CD14-positive monocyte (primary cell): ENCODE results near the gene LRP6. TPM values are rescaled to one million over a fixed set of nuclear protein-coding genes. Genes with fewer than 3 reads are reported as not detected.

ENCODE experiments used
- DNase-seq, 3 donors: peaks; one replicate each; pipeline ENCODE4 v3.0.0-alpha.2; 2011 to 2022
- H2AFZ ChIP-seq: 2 replicates; pipeline ENCODE4 v1.6.0; 2012; ENCODE audit warnings: mild to moderate bottlenecking, low read depth, low read length, inconsistent platforms; ENCODE audit not compliant: insufficient read depth, poor library complexity, severe bottlenecking
- H3K27ac ChIP-seq, 2 donors: 1 replicate in 1 of 2; 2 replicates in 1 of 2; pipeline ENCODE4 v1.5.1; 2012 to 2013; ENCODE audit warnings: low read length in 2 of 2, control low read depth in 1 of 2, inconsistent platforms in 1 of 2, low read depth in 1 of 2, mild to moderate bottlenecking in 1 of 2
- H3K27me3 ChIP-seq, 2 donors: one replicate each; pipeline versions ENCODE4 v1.6.0 to v1.6.1; 2011 to 2013; ENCODE audit warnings: low read length in 2 of 2; ENCODE audit not compliant: control insufficient read depth in 2 of 2, insufficient read depth in 2 of 2
- H3K36me3 ChIP-seq, 2 donors: replicated peaks in 1 of 2; 1 replicate in 1 of 2; 2 replicates in 1 of 2; pipeline versions ENCODE4 v1.5.1 to v1.6.1; 2012 to 2013; ENCODE audit warnings: low read length in 2 of 2, control low read depth in 1 of 2, inconsistent platforms in 1 of 2, mild to moderate bottlenecking in 1 of 2; ENCODE audit not compliant: insufficient read depth in 2 of 2, control insufficient read depth in 1 of 2
- H3K4me1 ChIP-seq, 2 donors: 1 replicate in 1 of 2; 2 replicates in 1 of 2; pipeline versions ENCODE4 v1.5.1 to v1.6.1; 2012 to 2013; ENCODE audit warnings: low read length in 2 of 2, control low read depth in 1 of 2, inconsistent platforms in 1 of 2, mild to moderate bottlenecking in 1 of 2, moderate library complexity in 1 of 2; ENCODE audit not compliant: insufficient read depth in 2 of 2, control insufficient read depth in 1 of 2
- H3K4me2 ChIP-seq: replicated peaks from 2 replicates; pipeline ENCODE3; 2012; ENCODE audit warnings: low read length, moderate library complexity, mild to moderate bottlenecking; ENCODE audit not compliant: poor library complexity, severe bottlenecking; ENCODE audit errors: extremely low read depth
- H3K4me3 ChIP-seq, 3 experiments: fragments of 200-600 bp in 1 of 3; sonication (generic) in 1 of 3; replicated peaks in 1 of 3; 1 replicate in 2 of 3; 2 replicates in 1 of 3; pipeline ENCODE4 v1.5.1; 2011 to 2013; ENCODE audit warnings: low read length in 3 of 3, mild to moderate bottlenecking in 3 of 3, control low read depth in 2 of 3, low read depth in 2 of 3, inconsistent platforms in 1 of 3, moderate library complexity in 1 of 3
- H3K79me2 ChIP-seq: 2 replicates; pipeline ENCODE4 v1.6.0; 2012; ENCODE audit warnings: mild to moderate bottlenecking, control low read depth, inconsistent platforms, low read length, moderate library complexity; ENCODE audit not compliant: insufficient read depth
- H3K9ac ChIP-seq: 2 replicates; pipeline ENCODE4 v1.6.0; 2017; ENCODE audit warnings: low read length, mild to moderate bottlenecking; ENCODE audit not compliant: insufficient read depth, poor library complexity, severe bottlenecking
- H3K9me3 ChIP-seq, 2 donors: replicated peaks in 1 of 2; 1 replicate in 1 of 2; 2 replicates in 1 of 2; pipeline versions ENCODE4 v1.5.1 to v1.6.1; 2012 to 2013; ENCODE audit warnings: low read length in 2 of 2, control low read depth in 1 of 2; ENCODE audit not compliant: control insufficient read depth in 1 of 2, insufficient read depth in 1 of 2
- H4K20me1 ChIP-seq: 2 replicates; pipeline ENCODE4 v1.6.0; 2012; ENCODE audit warnings: mild to moderate bottlenecking, low read length, control low read depth, moderate library complexity; ENCODE audit not compliant: insufficient read depth
- H3K27ac Mint-ChIP-seq, 7 donors: one replicate each; pipeline ENCODE4 v1.8.0; 2020; ENCODE audit warnings: mild to moderate bottlenecking in 7 of 7, mixed read lengths in 7 of 7, moderate library complexity in 6 of 7, inconsistent platforms in 2 of 7
- H3K27me3 Mint-ChIP-seq, 3 donors: one replicate each; pipeline ENCODE4 v1.8.0; 2021 to 2022; ENCODE audit warnings: low read depth in 3 of 3, mild to moderate bottlenecking in 3 of 3, mixed read lengths in 3 of 3, moderate library complexity in 3 of 3, inconsistent platforms in 1 of 3
- H3K36me3 Mint-ChIP-seq, 2 donors: one replicate each; pipeline ENCODE4 v1.8.0; 2020; ENCODE audit warnings: mixed read lengths in 2 of 2, inconsistent platforms in 1 of 2, mild to moderate bottlenecking in 1 of 2
- H3K4me1 Mint-ChIP-seq: one replicate; pipeline ENCODE4 v1.8.0; 2020; ENCODE audit warnings: mild to moderate bottlenecking, mixed read lengths
- H3K4me3 Mint-ChIP-seq, 2 donors: one replicate each; pipeline ENCODE4 v1.8.0; 2020; ENCODE audit warnings: mild to moderate bottlenecking in 2 of 2, mixed read lengths in 2 of 2, moderate library complexity in 1 of 2
- H3K9me3 Mint-ChIP-seq, 7 donors: one replicate each; pipeline ENCODE4 v1.8.0; 2020 to 2022; ENCODE audit warnings: mixed read lengths in 7 of 7, mild to moderate bottlenecking in 6 of 7, moderate library complexity in 6 of 7, inconsistent platforms in 2 of 7
- CTCF ChIP-seq: fragments of 200-600 bp; IDR thresholded peaks from one replicate; pipeline ENCODE4 v1.8.0; 2022; ENCODE audit warnings: antibody characterized with exemption, mild to moderate bottlenecking
- WGBS: methylation state at CpG from one replicate; pipeline ENCODE4 v1.1.5; 2013; ENCODE audit warnings: missing lambda C conversion rate; ENCODE audit not compliant: insufficient coverage; 5-methylcytosine and 5-hydroxymethylcytosine counted together
- intact Hi-C, 2 donors: fragments of 100-400 bp; cut with micrococcal nuclease; formaldehyde crosslinking; loops; one replicate each; pipeline versions ENCODE4 v1.15.0 to v1.15.1; 2023
- polyA plus RNA-seq, 3 donors: library from polyadenylated mRNA; depleted of rRNA in 1 of 3; unstranded in 2 of 3; stranded (reverse) in 1 of 3; fragments of 300-500 nt in 2 of 3; fragments of >200 nt in 1 of 3; fragmentation: Illumina TruSeq in 2 of 3; gene quantifications; 1 replicate in 2 of 3; 2 replicates in 1 of 3; pipeline ENCODE4 v1.2.3, GENCODE V29; 2012 to 2021

The LRP6 gene
- polyA plus RNA-seq, 3 donors: 0.08 TPM; not detected in 2

- no peaks in the 10 kb centered on the region for H3K79me2 ChIP-seq
- H3K27ac ChIP-seq: no peak overlapping the region
- Mint-ChIP-seq H3K4me1 (peaks cover 23% of the 10 kb centered on the region), H3K9me3 (peaks cover 0 to 18% (median 0%) of the 10 kb centered on the region in 7 donors), H3K36me3 (peaks cover 2 to 10% of the 10 kb centered on the region in 2 donors), H3K27ac (no peak overlapping the region), H3K4me3 (peak overlapping the region; percentile 83 to 94), H3K27me3 (peaks cover 54 to 74% (median 60%) of the 10 kb centered on the region in 3 donors)
- TF ChIP-seq CTCF: no peak
- peak overlapping the region in 2 of 3 experiments; percentile 64 to 82 for H3K4me3 ChIP-seq
- intact Hi-C loops: no loop called here
- no peak for DNase-seq
- peaks cover 0 to 8% of the 10 kb centered on the region in 2 donors for H3K9me3 ChIP-seq
- peaks cover 15 to 20% of the 10 kb centered on the region in 2 donors for H3K4me1 ChIP-seq
- no peaks in the 10 kb centered on the region for H4K20me1 ChIP-seq
- H3K4me2 ChIP-seq: peak overlapping the region; percentile 94
- peak overlapping the region; percentile 59 for H3K9ac ChIP-seq
- WGBS: under 1% methylated on average over 14 of the region's 25 CpGs
- peaks cover 41 to 51% of the 10 kb centered on the region in 2 donors for H3K27me3 ChIP-seq
- no peaks in the 10 kb centered on the region for H3K36me3 ChIP-seq
- peak overlapping the region; percentile 88 for H2AFZ ChIP-seq
Measured at GRCh38 chr12:12265571-12266388, 1.1 kb downstream of the LRP6 start.

- Mint-ChIP-seq H3K4me1 (peaks cover 23% of the 10 kb centered on the region), H3K27ac (no peak overlapping the region), H3K4me3 (peak overlapping the region in 1 of 2 donors; percentile 94), H3K36me3 (peaks cover 2 to 10% of the 10 kb centered on the region in 2 donors), H3K27me3 (peaks cover 52 to 72% (median 60%) of the 10 kb centered on the region in 3 donors), H3K9me3 (peaks cover 0 to 18% (median 0%) of the 10 kb centered on the region in 7 donors)
- Histone ChIP-seq H3K36me3 (no peaks in the 10 kb centered on the region), H3K4me3 (no peak overlapping the region), H3K4me2 (peak overlapping the region; percentile 94), H3K79me2 (no peaks in the 10 kb centered on the region), H4K20me1 (no peaks in the 10 kb centered on the region), H3K27me3 (peaks cover 41 to 51% of the 10 kb centered on the region in 2 donors), H3K27ac (no peak overlapping the region), H3K9me3 (peaks cover 0 to 8% of the 10 kb centered on the region in 2 donors), H3K4me1 (peaks cover 15 to 20% of the 10 kb centered on the region in 2 donors), H2AFZ (no peak overlapping the region), H3K9ac (no peak overlapping the region)
- no peak for DNase-seq
- WGBS: 80% methylated on average over 1 of the region's 3 CpGs
- intact Hi-C loops: no loop called here
- TF ChIP-seq CTCF: no peak
Measured at GRCh38 chr12:12265035-12265434, 1.8 kb downstream of the LRP6 start.
